ENCODE data around the gene RXRA.

Gene RXRA

DNA sequence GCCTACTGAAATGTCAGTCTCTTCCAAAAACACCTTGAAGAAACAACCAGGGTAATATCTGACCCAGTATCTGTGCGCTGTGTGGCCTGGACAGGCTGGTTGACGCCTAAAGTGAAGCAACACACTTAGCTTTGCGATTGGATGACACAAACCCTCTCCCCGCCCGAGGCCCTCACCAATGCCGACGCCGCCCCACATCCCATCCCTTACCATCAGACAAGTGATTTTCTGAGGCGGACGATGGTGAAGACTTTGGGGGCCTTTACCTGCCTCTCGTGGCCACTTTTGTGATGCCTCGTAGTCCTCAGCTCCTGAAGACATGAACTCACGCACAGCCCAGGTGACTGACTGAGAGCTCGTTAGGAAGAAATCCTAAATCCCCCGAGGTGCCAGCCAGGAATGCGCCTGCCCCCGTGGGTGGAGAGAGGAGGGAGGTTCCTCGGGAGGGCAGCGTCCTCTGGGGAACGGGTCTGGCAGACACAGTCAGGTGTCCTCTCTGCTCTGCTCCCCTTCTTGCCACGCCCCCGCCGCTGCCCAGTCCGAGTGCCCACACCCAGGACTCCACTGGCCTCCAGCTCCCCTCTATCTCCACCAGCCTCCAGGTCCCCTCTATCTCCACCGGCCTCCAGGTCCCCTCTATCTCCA lies 31.0 kb upstream of the RXRA start:
- no peak overlapping the region for H3K4me3 ChIP-seq (ENCODE audit: low read length)
- H3K36me3 ChIP-seq (ENCODE audit: control insufficient read depth, insufficient read depth, low read length, severe bottlenecking) = no peaks in the 10 kb centered on the region
- peaks cover 4% of the 10 kb centered on the region for H3K9me3 ChIP-seq (ENCODE audit: control insufficient read depth, low read length)
- H3K4me1 ChIP-seq (ENCODE audit: control insufficient read depth, insufficient read depth, low read length) = peaks cover 10% of the 10 kb centered on the region
- peaks cover 12% of the 10 kb centered on the region for H3K27me3 ChIP-seq (replicated peaks; ENCODE audit: control insufficient read depth, insufficient read depth, low read length)
- no peak overlapping the region for H3K9ac ChIP-seq (ENCODE audit: low read length)
- no peak for DNase-seq (ENCODE audit: low read depth)

DNA sequence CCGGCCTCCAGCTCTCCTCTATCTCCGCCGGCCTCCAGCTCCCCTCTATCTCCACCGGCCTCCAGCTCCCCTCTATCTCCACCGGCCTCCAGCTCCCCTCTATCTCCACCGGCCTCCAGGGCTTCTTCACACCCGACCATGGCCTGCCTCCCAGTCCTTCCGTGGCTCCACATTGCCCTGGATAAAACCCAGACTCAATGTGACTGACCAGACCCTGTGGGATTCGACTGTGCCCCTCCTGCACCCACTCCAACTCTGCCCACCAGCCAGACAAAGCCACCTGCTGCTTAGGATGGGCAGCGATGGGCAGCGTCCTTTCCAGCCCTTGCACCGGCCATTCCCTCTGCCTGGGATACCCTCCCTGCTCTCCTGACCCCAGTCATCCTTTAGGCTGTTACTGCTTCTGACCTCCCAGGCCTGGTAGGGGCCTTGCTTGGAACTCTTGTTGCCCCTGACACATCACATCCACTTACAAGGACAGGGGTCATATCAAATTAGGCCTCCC lies 30.5 kb upstream of the RXRA start:
- H3K36me3 ChIP-seq (ENCODE audit: control insufficient read depth, insufficient read depth, low read length, severe bottlenecking) = no peaks in the 10 kb centered on the region
- H3K9me3 ChIP-seq (ENCODE audit: control insufficient read depth, low read length) = peaks cover 1% of the 10 kb centered on the region
- peaks cover 10% of the 10 kb centered on the region for H3K4me1 ChIP-seq (ENCODE audit: control insufficient read depth, insufficient read depth, low read length)
- DNase-seq (ENCODE audit: low read depth) = no peak
- H3K27me3 ChIP-seq (replicated peaks; ENCODE audit: control insufficient read depth, insufficient read depth, low read length) = peaks cover 10% of the 10 kb centered on the region
- no peak overlapping the region for H3K9ac ChIP-seq (ENCODE audit: low read length)
- H3K4me3 ChIP-seq (ENCODE audit: low read length) = no peak overlapping the region

DNA sequence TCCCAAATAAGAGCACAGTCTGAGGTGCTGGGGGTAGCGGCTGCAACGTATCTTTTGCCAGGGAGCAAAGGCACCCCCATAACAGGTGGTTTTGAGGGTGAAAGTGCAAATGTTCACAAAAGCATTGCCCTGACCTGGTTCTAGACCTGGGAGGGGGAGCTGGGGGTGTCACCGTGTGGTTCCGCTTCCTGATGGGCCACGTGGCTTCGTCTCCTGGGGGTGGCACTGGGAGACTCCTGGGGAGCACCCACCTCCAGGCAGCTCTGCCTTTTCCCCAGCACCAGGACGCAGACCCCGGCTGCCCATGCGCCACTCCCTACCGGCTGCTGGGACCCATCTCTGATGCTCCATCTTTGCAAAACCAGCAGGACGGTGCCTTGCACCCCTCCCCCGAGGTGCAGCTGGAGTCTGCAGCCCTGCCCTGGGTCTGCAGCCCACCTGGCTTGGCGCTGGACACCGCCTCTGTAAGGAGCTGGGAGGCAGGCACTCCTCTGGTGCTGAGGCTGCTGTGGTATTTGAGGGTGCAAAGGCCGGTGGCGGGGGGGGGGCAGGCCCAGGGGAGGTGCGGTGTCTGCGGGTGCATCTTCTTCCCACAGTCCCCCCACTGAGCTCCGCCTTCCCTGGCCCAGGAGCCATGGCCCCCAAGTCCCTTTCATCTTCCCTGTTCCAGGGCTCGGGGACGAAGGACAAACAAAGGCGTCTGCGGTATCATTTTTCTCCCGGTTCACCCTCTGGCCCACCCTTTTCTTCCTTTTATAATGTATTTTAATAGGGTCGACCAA lies 29.8 kb upstream of the RXRA start:
- no peak for DNase-seq (ENCODE audit: low read depth)
- no peak overlapping the region for H3K9ac ChIP-seq (ENCODE audit: low read length)
- H3K27me3 ChIP-seq (replicated peaks; ENCODE audit: control insufficient read depth, insufficient read depth, low read length) = peaks cover 10% of the 10 kb centered on the region
- H3K9me3 ChIP-seq (ENCODE audit: control insufficient read depth, low read length) = no peaks in the 10 kb centered on the region
- H3K4me3 ChIP-seq (ENCODE audit: low read length) = no peak overlapping the region
- H3K4me1 ChIP-seq (ENCODE audit: control insufficient read depth, insufficient read depth, low read length) = peaks cover 10% of the 10 kb centered on the region
- no peaks in the 10 kb centered on the region for H3K36me3 ChIP-seq (ENCODE audit: control insufficient read depth, insufficient read depth, low read length, severe bottlenecking)

DNA sequence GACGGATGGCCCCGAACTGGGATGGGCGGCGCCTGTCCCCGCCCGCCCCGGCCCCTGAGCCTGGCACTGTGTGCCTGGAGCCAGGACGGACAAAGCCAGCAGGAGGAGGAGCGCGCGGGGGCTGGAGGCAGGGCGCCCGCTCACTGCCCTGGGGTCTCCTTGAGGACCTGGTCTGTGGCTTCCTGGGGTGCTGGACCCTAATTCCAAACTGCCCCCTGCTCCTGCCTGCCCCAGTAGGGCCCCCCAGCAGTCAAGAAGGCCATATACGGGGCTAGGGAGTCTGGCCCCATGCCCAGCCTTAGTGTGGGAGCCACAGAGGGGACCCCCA lies 29.2 kb upstream of the RXRA start:
- Histone ChIP-seq H3K9ac (ENCODE audit: low read length) (no peak overlapping the region), H3K4me3 (ENCODE audit: low read length) (no peak overlapping the region), H3K4me1 (ENCODE audit: control insufficient read depth, insufficient read depth, low read length) (peaks cover 10% of the 10 kb centered on the region), H3K27me3 (replicated peaks; ENCODE audit: control insufficient read depth, insufficient read depth, low read length) (peaks cover 10% of the 10 kb centered on the region), H3K9me3 (ENCODE audit: control insufficient read depth, low read length) (no peaks in the 10 kb centered on the region), H3K36me3 (ENCODE audit: control insufficient read depth, insufficient read depth, low read length, severe bottlenecking) (no peaks in the 10 kb centered on the region)
- DNase-seq (ENCODE audit: low read depth) = no peak

DNA sequence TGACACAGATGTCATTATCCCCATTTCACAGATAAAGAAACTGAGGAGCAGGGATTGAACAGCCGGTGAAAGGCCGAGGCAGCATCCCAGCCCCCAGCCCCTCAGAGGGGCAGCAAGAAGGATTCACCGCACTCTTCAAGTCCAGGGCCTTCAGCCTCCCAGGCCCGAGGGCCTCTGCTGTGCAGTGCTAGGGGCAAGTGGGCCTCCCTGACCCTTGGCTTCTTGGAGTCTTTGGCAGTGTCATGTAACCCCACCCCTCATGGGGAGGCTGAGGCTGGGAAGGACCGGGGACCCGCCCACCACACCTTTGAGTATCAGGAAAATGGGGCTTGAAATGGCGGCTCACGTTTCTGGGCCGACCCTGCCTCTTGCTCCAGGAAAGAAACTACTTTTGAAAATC lies 28.7 kb upstream of the RXRA start:
- H3K36me3 ChIP-seq (ENCODE audit: control insufficient read depth, insufficient read depth, low read length, severe bottlenecking) = no peaks in the 10 kb centered on the region
- no peak overlapping the region for H3K4me3 ChIP-seq (ENCODE audit: low read length)
- peaks cover 1% of the 10 kb centered on the region for H3K9me3 ChIP-seq (ENCODE audit: control insufficient read depth, low read length)
- no peak for DNase-seq (ENCODE audit: low read depth)
- H3K4me1 ChIP-seq (ENCODE audit: control insufficient read depth, insufficient read depth, low read length) = peaks cover 10% of the 10 kb centered on the region
- H3K9ac ChIP-seq (ENCODE audit: low read length) = no peak overlapping the region
- H3K27me3 ChIP-seq (replicated peaks; ENCODE audit: control insufficient read depth, insufficient read depth, low read length) = peaks cover 10% of the 10 kb centered on the region

DNA sequence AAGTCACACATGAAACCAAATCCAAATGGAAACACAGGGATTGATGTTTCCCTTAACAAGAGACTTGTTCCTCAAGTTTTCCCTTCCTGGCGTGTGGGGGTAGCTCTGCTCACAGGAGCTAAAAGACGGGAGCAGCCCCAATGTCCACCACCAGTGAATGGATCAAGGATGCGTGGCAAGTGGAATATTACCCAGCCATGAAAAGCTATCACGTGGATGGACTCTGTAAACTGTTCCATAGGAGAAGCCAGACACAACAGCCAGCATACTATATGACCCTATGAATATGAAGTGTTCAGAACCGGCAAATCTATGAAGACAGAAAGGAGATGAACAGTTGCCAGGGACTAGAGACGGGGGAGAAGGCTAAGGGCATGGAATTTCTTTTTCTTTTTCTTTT lies 28.3 kb upstream of the RXRA start:
- Histone ChIP-seq H3K9ac (ENCODE audit: low read length) (no peak overlapping the region), H3K27me3 (replicated peaks; ENCODE audit: control insufficient read depth, insufficient read depth, low read length) (peaks cover 10% of the 10 kb centered on the region), H3K9me3 (ENCODE audit: control insufficient read depth, low read length) (peaks cover 3% of the 10 kb centered on the region), H3K4me1 (ENCODE audit: control insufficient read depth, insufficient read depth, low read length) (peaks cover 10% of the 10 kb centered on the region), H3K4me3 (ENCODE audit: low read length) (no peak overlapping the region), H3K36me3 (ENCODE audit: control insufficient read depth, insufficient read depth, low read length, severe bottlenecking) (no peaks in the 10 kb centered on the region)
- DNase-seq (ENCODE audit: low read depth) = no peak

DNA sequence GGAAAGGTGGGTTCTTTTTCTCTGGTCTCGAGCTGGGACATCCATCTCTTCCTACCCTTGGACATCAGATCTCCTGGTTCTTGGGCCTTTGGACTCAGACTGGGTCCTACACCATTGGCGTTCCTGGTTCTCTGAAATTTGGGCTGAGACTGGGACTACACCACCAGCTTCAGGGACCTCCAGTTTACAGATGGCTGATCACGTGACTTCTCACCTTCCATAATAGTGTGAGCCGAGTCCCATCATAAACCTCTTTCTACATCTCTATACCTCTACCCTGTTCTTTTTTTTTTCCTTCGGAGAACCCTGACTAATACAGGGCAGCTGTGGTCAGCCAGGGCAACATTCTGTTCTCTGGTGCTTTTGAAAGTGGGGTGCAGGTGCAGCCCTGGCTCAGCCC lies 27.2 kb upstream of the RXRA start:
- no peaks in the 10 kb centered on the region for H3K36me3 ChIP-seq (ENCODE audit: control insufficient read depth, insufficient read depth, low read length, severe bottlenecking)
- H3K9me3 ChIP-seq (ENCODE audit: control insufficient read depth, low read length) = peaks cover 3% of the 10 kb centered on the region
- no peak overlapping the region for H3K4me3 ChIP-seq (ENCODE audit: low read length)
- H3K27me3 ChIP-seq (replicated peaks; ENCODE audit: control insufficient read depth, insufficient read depth, low read length) = peaks cover 10% of the 10 kb centered on the region
- DNase-seq (ENCODE audit: low read depth) = no peak
- no peak overlapping the region for H3K9ac ChIP-seq (ENCODE audit: low read length)
- peaks cover 3% of the 10 kb centered on the region for H3K4me1 ChIP-seq (ENCODE audit: control insufficient read depth, insufficient read depth, low read length)

DNA sequence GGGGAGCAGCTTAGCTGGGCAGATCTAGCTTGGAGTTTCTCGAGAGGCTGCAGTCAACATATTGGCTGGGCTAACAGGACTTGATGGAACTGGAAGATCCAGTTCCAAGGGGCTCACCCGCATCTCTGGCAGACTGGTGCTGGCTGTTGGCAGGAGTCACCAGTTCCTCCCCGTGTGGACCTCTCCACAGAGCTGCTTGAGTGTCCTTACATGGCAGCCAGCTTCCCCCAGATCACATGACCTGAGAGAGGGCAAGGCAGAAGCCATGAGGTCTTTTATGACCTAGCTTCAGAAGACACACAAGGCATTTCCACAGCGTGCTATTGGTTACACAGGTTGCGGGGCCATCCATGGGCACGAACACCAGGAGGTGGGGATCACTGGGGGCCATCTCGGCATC lies 26.4 kb upstream of the RXRA start:
- H3K36me3 ChIP-seq (ENCODE audit: control insufficient read depth, insufficient read depth, low read length, severe bottlenecking) = no peaks in the 10 kb centered on the region
- no peaks in the 10 kb centered on the region for H3K4me1 ChIP-seq (ENCODE audit: control insufficient read depth, insufficient read depth, low read length)
- peaks cover 10% of the 10 kb centered on the region for H3K27me3 ChIP-seq (replicated peaks; ENCODE audit: control insufficient read depth, insufficient read depth, low read length)
- H3K9me3 ChIP-seq (ENCODE audit: control insufficient read depth, low read length) = peaks cover 3% of the 10 kb centered on the region
- H3K9ac ChIP-seq (ENCODE audit: low read length) = no peak overlapping the region
- no peak for DNase-seq (ENCODE audit: low read depth)
- no peak overlapping the region for H3K4me3 ChIP-seq (ENCODE audit: low read length)

DNA sequence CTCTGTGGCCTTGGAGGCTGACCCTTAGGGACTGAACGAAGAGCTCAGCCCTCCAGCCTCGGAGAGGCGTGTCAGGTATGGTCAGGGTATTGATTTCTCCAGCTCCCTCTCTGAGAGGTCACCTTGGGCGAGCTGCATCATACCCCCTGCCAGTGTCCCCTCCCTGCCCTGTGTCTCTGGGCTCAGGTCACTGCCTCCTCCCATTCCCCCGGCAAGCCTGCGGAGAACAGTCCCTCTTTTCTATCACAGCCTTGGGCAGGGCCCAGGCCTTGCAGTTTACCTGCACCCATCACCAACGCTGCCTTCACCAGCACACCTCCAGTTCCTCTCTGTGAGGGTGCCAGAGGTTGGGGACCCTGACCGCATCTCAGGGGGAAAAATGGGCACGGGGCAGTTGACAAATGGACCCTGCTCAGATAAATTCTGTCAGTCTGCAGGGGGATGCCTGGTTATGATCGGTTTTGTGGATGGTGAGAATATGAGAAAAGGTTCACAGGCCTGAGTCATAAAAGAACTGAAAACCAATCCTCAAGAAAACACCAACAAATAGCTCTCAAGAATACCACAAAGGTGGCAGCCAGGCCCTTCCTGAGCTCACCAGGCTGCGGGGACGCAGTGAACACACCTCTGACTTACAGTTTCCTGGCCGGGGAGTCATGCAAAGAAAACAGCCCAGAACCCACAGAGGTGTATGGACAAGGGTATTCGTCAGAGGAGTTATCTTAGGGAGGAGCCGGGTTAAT lies 24.7 kb upstream of the RXRA start:
- no peaks in the 10 kb centered on the region for H3K4me1 ChIP-seq (ENCODE audit: control insufficient read depth, insufficient read depth, low read length)
- H3K36me3 ChIP-seq (ENCODE audit: control insufficient read depth, insufficient read depth, low read length, severe bottlenecking) = no peaks in the 10 kb centered on the region
- peaks cover 3% of the 10 kb centered on the region for H3K9me3 ChIP-seq (ENCODE audit: control insufficient read depth, low read length)
- DNase-seq (ENCODE audit: low read depth) = no peak
- no peak overlapping the region for H3K9ac ChIP-seq (ENCODE audit: low read length)
- H3K27me3 ChIP-seq (replicated peaks; ENCODE audit: control insufficient read depth, insufficient read depth, low read length) = peaks cover 10% of the 10 kb centered on the region
- H3K4me3 ChIP-seq (ENCODE audit: low read length) = no peak overlapping the region

DNA sequence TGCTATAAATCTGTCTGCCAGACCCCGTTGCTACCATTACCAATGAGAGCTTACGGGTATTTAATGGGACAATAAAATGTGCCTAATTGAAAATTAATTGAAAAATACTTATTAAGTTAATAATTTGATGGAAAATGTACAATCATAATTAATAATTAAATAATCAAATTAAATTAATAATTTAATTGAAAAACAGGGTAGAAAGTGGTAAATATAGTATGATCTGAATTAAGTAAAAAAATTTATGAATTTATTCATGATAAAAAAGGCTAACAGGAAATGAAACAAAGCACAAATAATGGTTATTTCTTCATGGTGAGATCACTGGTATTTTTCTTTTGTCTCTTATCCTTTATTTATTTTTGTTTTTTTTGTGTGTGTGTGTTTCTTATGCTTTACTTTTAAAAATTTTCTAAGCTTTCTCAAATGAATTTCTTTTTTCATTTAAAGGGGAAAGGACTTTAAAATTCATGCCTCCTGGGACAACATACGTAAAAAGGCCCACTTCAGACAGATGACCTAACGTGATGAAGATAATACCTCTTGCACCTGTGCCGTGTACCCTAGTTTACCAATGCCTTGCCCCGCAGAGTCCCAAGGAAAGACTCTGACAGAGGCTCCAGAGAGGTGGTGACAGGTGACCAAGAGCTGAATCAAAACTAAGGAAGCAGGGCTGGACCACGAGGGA lies 24.0 kb upstream of the RXRA start:
- Histone ChIP-seq H3K36me3 (ENCODE audit: control insufficient read depth, insufficient read depth, low read length, severe bottlenecking) (no peaks in the 10 kb centered on the region), H3K9ac (ENCODE audit: low read length) (no peak overlapping the region), H3K27me3 (replicated peaks; ENCODE audit: control insufficient read depth, insufficient read depth, low read length) (peaks cover 11% of the 10 kb centered on the region), H3K4me1 (ENCODE audit: control insufficient read depth, insufficient read depth, low read length) (peaks cover 5% of the 10 kb centered on the region), H3K9me3 (ENCODE audit: control insufficient read depth, low read length) (peaks cover 3% of the 10 kb centered on the region), H3K4me3 (ENCODE audit: low read length) (no peak overlapping the region)
- no peak for DNase-seq (ENCODE audit: low read depth)

DNA sequence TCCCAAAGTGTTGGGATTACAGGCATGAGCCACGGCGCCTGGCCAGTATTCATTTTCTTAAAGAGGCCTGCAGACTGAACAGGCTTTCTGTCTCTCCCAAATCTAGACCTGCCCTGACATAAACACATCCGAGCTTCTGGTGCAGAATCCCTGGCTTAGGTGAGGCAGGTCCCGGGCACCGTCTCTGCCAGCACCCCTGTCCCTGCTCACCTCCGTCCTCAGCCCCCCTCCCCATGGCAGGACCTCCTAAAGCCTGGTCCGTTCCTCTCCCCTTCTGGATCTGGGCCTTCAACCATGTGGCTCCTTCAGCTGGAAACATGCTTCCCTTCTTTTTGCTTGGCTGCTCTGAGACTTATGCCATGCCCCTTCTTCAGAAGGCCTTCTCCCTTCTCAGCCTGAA lies 22.7 kb upstream of the RXRA start:
- no peak for DNase-seq (ENCODE audit: low read depth)
- H3K4me3 ChIP-seq (ENCODE audit: low read length) = no peak overlapping the region

More for the DNA sequence above, 22.7 kb upstream of the RXRA start:
- peaks cover 21% of the 10 kb centered on the region for H3K27me3 ChIP-seq (replicated peaks; ENCODE audit: control insufficient read depth, insufficient read depth, low read length)
- H3K4me1 ChIP-seq (ENCODE audit: control insufficient read depth, insufficient read depth, low read length) = peaks cover 5% of the 10 kb centered on the region
- H3K36me3 ChIP-seq (ENCODE audit: control insufficient read depth, insufficient read depth, low read length, severe bottlenecking) = no peaks in the 10 kb centered on the region
- peaks cover 3% of the 10 kb centered on the region for H3K9me3 ChIP-seq (ENCODE audit: control insufficient read depth, low read length)
- no peak overlapping the region for H3K9ac ChIP-seq (ENCODE audit: low read length)
